H9 (cell line): ENCODE data around the gene PHGDH. TPM values are rescaled to one million over a fixed set of nuclear protein-coding genes. Genes with fewer than 3 reads are reported as not detected.

Experiments used
- DNase-seq: peaks from one replicate; pipeline ENCODE4 v3.0.0-alpha.2; 2017
- H2AFZ ChIP-seq: one replicate; pipeline ENCODE4 v1.6.1; 2013; ENCODE audit warnings: mild to moderate bottlenecking, low read length, control low read depth, moderate library complexity
- H2AK5ac ChIP-seq: 2 replicates; pipeline ENCODE4 v1.6.1; 2013; ENCODE audit warnings: low read length, control low read depth, mixed read lengths; ENCODE audit not compliant: insufficient read length
- H2BK120ac ChIP-seq: one replicate; pipeline ENCODE4 v1.6.1; 2013; ENCODE audit warnings: low read depth, mild to moderate bottlenecking, low read length, control low read depth, inconsistent platforms; ENCODE audit not compliant: poor library complexity, severe bottlenecking
- H2BK12ac ChIP-seq: 2 replicates; pipeline ENCODE4 v1.6.1; 2013; ENCODE audit warnings: low read length, control low read depth, mixed read lengths, low read depth; ENCODE audit not compliant: insufficient read length
- H2BK15ac ChIP-seq: 2 replicates; pipeline ENCODE4 v1.6.1; 2013; ENCODE audit warnings: low read depth, low read length, control low read depth
- H2BK20ac ChIP-seq: one replicate; pipeline ENCODE4 v1.6.1; 2013; ENCODE audit warnings: low read depth, mild to moderate bottlenecking, low read length, control low read depth, inconsistent platforms; ENCODE audit not compliant: poor library complexity, severe bottlenecking
- H2BK5ac ChIP-seq: 2 replicates; pipeline ENCODE4 v1.6.1; 2013; ENCODE audit warnings: low read length, control low read depth, mixed read lengths; ENCODE audit not compliant: insufficient read length
- H3K14ac ChIP-seq: 2 replicates; pipeline ENCODE4 v1.6.1; 2013; ENCODE audit warnings: low read length, control low read depth; ENCODE audit not compliant: insufficient read depth
- H3K18ac ChIP-seq: 2 replicates; pipeline ENCODE4 v1.6.1; 2013; ENCODE audit warnings: low read depth, mild to moderate bottlenecking, mixed read lengths, low read length, control low read depth; ENCODE audit not compliant: insufficient read length
- H3K23ac ChIP-seq: 2 replicates; pipeline ENCODE4 v1.6.1; 2013; ENCODE audit warnings: low read length, control low read depth, mixed read lengths, low read depth; ENCODE audit not compliant: insufficient read length
- H3K23me2 ChIP-seq: 2 replicates; pipeline ENCODE4 v1.6.1; 2013; ENCODE audit warnings: low read depth, mild to moderate bottlenecking, mixed read lengths, low read length, control low read depth; ENCODE audit not compliant: insufficient read length, poor library complexity, severe bottlenecking
- H3K27ac ChIP-seq: 2 replicates; pipeline ENCODE4 v1.5.1; 2013; ENCODE audit warnings: low read length, control low read depth, mixed read lengths, low read depth; ENCODE audit not compliant: insufficient read length
- H3K27me3 ChIP-seq: 2 replicates; pipeline ENCODE4 v1.6.1; 2013; ENCODE audit warnings: low read length, control low read depth, inconsistent platforms; ENCODE audit not compliant: insufficient read depth
- H3K4ac ChIP-seq: 2 replicates; pipeline ENCODE4 v1.6.1; 2013; ENCODE audit warnings: low read depth, mild to moderate bottlenecking, control low read depth, inconsistent platforms, low read length, moderate library complexity
- H3K4me1 ChIP-seq: 2 replicates; pipeline ENCODE4 v1.6.1; 2013; ENCODE audit warnings: low read length, control low read depth, inconsistent platforms; ENCODE audit not compliant: insufficient read depth
- H3K4me2 ChIP-seq: 2 replicates; pipeline ENCODE4 v1.6.1; 2013; ENCODE audit warnings: low read length, control low read depth, mixed read lengths; ENCODE audit not compliant: insufficient read length, insufficient read depth
- H3K56ac ChIP-seq: 2 replicates; pipeline ENCODE4 v1.6.1; 2013; ENCODE audit warnings: low read depth, mild to moderate bottlenecking, mixed read lengths, low read length, control low read depth; ENCODE audit not compliant: insufficient read length
- H3K79me1 ChIP-seq: 2 replicates; pipeline ENCODE4 v1.6.1; 2013; ENCODE audit warnings: low read depth, mild to moderate bottlenecking, moderate library complexity, low read length, control low read depth, inconsistent platforms; ENCODE audit not compliant: insufficient read depth, poor library complexity, severe bottlenecking
- H3K79me2 ChIP-seq: 2 replicates; pipeline ENCODE4 v1.6.1; 2013; ENCODE audit warnings: low read length, control low read depth, inconsistent platforms; ENCODE audit not compliant: insufficient read depth
- H3K9ac ChIP-seq: 2 replicates; pipeline ENCODE4 v1.6.1; 2013; ENCODE audit warnings: low read length, control low read depth, mixed read lengths; ENCODE audit not compliant: insufficient read length; ENCODE audit errors: extremely low read depth
- H3K9me3 ChIP-seq: one replicate; pipeline ENCODE4 v1.6.1; 2013; ENCODE audit warnings: low read depth, low read length, inconsistent platforms; ENCODE audit not compliant: control insufficient read depth
- H3T11ph ChIP-seq: one replicate; pipeline ENCODE4 v1.6.1; 2013; ENCODE audit warnings: mild to moderate bottlenecking, low read length, control low read depth, inconsistent platforms
- H4K20me1 ChIP-seq: one replicate; pipeline ENCODE4 v1.6.1; 2013; ENCODE audit not compliant: control insufficient read depth, insufficient read length, insufficient read depth
- H4K5ac ChIP-seq: 2 replicates; pipeline ENCODE4 v1.6.1; 2013; ENCODE audit warnings: low read depth, mild to moderate bottlenecking, mixed read lengths, low read length, control low read depth; ENCODE audit not compliant: insufficient read length
- H4K8ac ChIP-seq: replicated peaks from 2 replicates; pipeline ENCODE4 v1.6.1; 2013; ENCODE audit warnings: low read length, control low read depth, mixed read lengths, low read depth; ENCODE audit not compliant: insufficient read length
- H4K91ac ChIP-seq: 2 replicates; pipeline ENCODE4 v1.6.1; 2013; ENCODE audit warnings: low read depth, mild to moderate bottlenecking, moderate library complexity, mixed read lengths, low read length, control low read depth; ENCODE audit not compliant: insufficient read length
- H3K27ac Mint-ChIP-seq, 3 experiments: 2 replicates in 2 of 3; 3 replicates in 1 of 3; pipeline ENCODE4 v1.8.0; 2020 to 2021; ENCODE audit warnings: mixed read lengths in 3 of 3, mild to moderate bottlenecking in 1 of 3, moderate library complexity in 1 of 3
- H3K27me3 Mint-ChIP-seq: 2 replicates; pipeline ENCODE4 v1.8.0; 2021; ENCODE audit warnings: low read depth, mild to moderate bottlenecking, moderate library complexity, mixed read lengths
- H3K36me3 Mint-ChIP-seq, 3 experiments: 2 replicates in 2 of 3; 3 replicates in 1 of 3; pipeline ENCODE4 v1.8.0; 2020 to 2021; ENCODE audit warnings: low read depth in 3 of 3, mixed read lengths in 3 of 3; ENCODE audit not compliant: insufficient read depth in 1 of 3
- H3K4me1 Mint-ChIP-seq, 2 experiments: 2 replicates each; pipeline ENCODE4 v1.8.0; 2020; ENCODE audit warnings: mixed read lengths in 2 of 2
- H3K4me3 Mint-ChIP-seq, 2 experiments: 2 replicates in 1 of 2; 3 replicates in 1 of 2; pipeline ENCODE4 v1.8.0; 2020 to 2021; ENCODE audit warnings: mild to moderate bottlenecking in 2 of 2, mixed read lengths in 2 of 2, moderate library complexity in 1 of 2
- H3K9me3 Mint-ChIP-seq, 2 experiments: 2 replicates in 1 of 2; 3 replicates in 1 of 2; pipeline ENCODE4 v1.8.0; 2020; ENCODE audit warnings: mild to moderate bottlenecking in 2 of 2, mixed read lengths in 2 of 2, moderate library complexity in 1 of 2
- WGBS: extraction: QIAGEN DNeasy Blood & Tissue Kit; methylation state at CpG from one replicate; pipeline ENCODE4 v1.1.7; 2013; ENCODE audit warnings: missing lambda C conversion rate, low lambda C conversion rate, mixed read lengths; ENCODE audit not compliant: insufficient read length; ENCODE audit errors: extremely low coverage; 5-methylcytosine and 5-hydroxymethylcytosine counted together
- total RNA-seq: library from RNA; stranded (reverse); gene quantifications from 2 replicates; pipeline ENCODE4 v1.2.1, GENCODE V29; 2021
- TF ChIP-seq, protein P1 (sequence below): fragments of 200-600 bp; sonication (generic); conservative IDR thresholded peaks from 3 replicates; pipeline ENCODE4 v1.8.0; 2021; ENCODE audit warnings: antibody characterized with exemption, mild to moderate bottlenecking

The PHGDH gene
- total RNA-seq, 1 experiment from 2014 or later, result 458 TPM

DNA sequence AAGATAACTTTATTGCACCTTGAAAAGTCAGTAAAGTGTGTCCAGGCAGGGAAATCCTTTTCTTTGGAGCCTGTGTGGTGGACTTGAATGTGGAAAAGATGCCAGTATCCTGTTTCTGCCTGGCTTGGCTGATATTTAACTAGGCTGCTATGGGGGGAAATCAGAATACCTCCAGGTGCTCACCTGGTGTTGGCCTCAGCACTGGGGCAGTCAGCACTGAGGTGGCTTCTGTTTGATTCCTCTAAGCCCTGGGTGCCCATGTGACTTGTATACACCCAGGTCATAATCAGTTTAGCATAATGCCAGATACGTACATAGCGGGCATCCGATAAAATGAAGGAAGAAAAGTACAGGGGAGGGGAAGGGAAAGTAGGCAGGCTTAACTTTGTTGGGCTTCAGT lies 7.2 kb downstream of the PHGDH start:
- Histone ChIP-seq H3K79me1 (peaks cover 20% of the 10 kb centered on the region), H4K20me1 (peaks cover 2% of the 10 kb centered on the region), H3K23ac (no peak overlapping the region), H3K14ac (no peak overlapping the region), H2AK5ac (no peak overlapping the region), H2BK5ac (no peak overlapping the region), H3T11ph (no peak overlapping the region), H3K56ac (no peak overlapping the region), H3K23me2 (peaks cover 6% of the 10 kb centered on the region), H2BK120ac (no peak overlapping the region), H3K9me3 (no peaks in the 10 kb centered on the region), H3K4ac (no peak overlapping the region), H3K4me1 (peaks cover 20% of the 10 kb centered on the region), H2BK20ac (no peak overlapping the region), H3K79me2 (peaks cover 60% of the 10 kb centered on the region), H2BK15ac (no peak overlapping the region), H3K27me3 (no peaks in the 10 kb centered on the region), H4K8ac (no peak overlapping the region), H2AFZ (no peak overlapping the region), H3K18ac (no peak overlapping the region), H4K91ac (no peak overlapping the region), H3K4me2 (no peak overlapping the region), H4K5ac (no peak overlapping the region), H3K9ac (no peak overlapping the region), H3K27ac (no peak overlapping the region), H2BK12ac (no peak overlapping the region)
- DNase-seq, result no peak
- Mint-ChIP-seq H3K27me3 (no peaks in the 10 kb centered on the region), H3K27ac (peak overlapping the region in 2 of 3 experiments; percentile 46 to 69; a peak in 3 of 7 replicates), H3K4me1 (peaks cover 34 to 44% of the 10 kb centered on the region in 2 experiments), H3K36me3 (peaks cover 59 to 64% (median 62%) of the 10 kb centered on the region in 3 experiments), H3K4me3 (peak overlapping the region in 1 of 2 experiments; percentile 45; a peak in 2 of 5 replicates), H3K9me3 (no peaks in the 10 kb centered on the region; a peak in 1 of 5 replicates)
- TF ChIP-seq, protein P1, sequence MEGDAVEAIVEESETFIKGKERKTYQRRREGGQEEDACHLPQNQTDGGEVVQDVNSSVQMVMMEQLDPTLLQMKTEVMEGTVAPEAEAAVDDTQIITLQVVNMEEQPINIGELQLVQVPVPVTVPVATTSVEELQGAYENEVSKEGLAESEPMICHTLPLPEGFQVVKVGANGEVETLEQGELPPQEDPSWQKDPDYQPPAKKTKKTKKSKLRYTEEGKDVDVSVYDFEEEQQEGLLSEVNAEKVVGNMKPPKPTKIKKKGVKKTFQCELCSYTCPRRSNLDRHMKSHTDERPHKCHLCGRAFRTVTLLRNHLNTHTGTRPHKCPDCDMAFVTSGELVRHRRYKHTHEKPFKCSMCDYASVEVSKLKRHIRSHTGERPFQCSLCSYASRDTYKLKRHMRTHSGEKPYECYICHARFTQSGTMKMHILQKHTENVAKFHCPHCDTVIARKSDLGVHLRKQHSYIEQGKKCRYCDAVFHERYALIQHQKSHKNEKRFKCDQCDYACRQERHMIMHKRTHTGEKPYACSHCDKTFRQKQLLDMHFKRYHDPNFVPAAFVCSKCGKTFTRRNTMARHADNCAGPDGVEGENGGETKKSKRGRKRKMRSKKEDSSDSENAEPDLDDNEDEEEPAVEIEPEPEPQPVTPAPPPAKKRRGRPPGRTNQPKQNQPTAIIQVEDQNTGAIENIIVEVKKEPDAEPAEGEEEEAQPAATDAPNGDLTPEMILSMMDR, result no peak
- no CpG with 5 or more reads among the region's 3 CpGs for WGBS
